ENCODE results near the gene AHCYL1. TPM values are rescaled to one million over a fixed set of nuclear protein-coding genes. Genes with fewer than 3 reads are reported as not detected.

AHCYL1 gene
- total RNA-seq, 1 experiment from 2014 or later = 34.0 TPM

DNA sequence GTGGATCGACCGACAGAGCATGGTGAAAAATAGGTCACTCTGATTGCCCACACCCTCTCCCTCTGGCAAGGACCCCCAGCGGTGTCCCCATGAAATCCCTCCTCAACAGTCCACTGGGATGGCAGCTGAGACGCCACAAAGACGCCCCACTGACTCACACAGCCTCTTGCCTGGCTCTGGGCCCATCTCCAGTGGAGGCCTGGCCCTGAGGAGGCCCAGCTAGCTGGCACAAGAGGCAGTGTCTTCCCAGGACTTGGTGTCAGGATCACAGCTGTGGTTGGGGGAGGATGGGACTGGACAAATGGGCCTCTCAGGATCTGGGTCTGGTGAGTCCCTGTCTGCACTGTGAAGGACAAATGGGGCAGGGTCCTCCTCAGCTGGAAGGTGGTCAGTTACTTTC, 81.3 kb downstream of the AHCYL1 start:
- Histone ChIP-seq H3K9ac (ENCODE audit: low read length) (no peak overlapping the region), H3K27me3 (ENCODE audit: low read length) (no peaks in the 10 kb centered on the region), H3K4me3 (ENCODE audit: low read length) (no peak overlapping the region), H3K4me1 (ENCODE audit: low read length) (peaks cover 6% of the 10 kb centered on the region; the same call in 1 of the 2 replicates), H2AFZ (ENCODE audit: low read length) (no peak overlapping the region), H3K27ac (ENCODE audit: low read length) (no peak overlapping the region), H3K9me2 (replicated peaks; ENCODE audit: insufficient read depth, low read length) (no peaks in the 10 kb centered on the region), H4K20me1 (ENCODE audit: insufficient read depth, low read depth, low read length) (no peaks in the 10 kb centered on the region), H3K36me3 (ENCODE audit: insufficient read depth, low read length) (no peaks in the 10 kb centered on the region), H3K9me3 (ENCODE audit: low read length) (no peaks in the 10 kb centered on the region), H3K79me2 (ENCODE audit: low read length) (no peaks in the 10 kb centered on the region), H3K4me2 (ENCODE audit: low read depth, low read length, poor library complexity, severe bottlenecking) (no peak overlapping the region)
- no peak for DNase-seq

- Histone ChIP-seq H3K4me3 (ENCODE audit: low read length) (no peak overlapping the region), H3K27me3 (ENCODE audit: low read length) (no peaks in the 10 kb centered on the region), H3K27ac (ENCODE audit: low read length) (no peak overlapping the region), H2AFZ (ENCODE audit: low read length) (no peak overlapping the region), H3K79me2 (ENCODE audit: low read length) (no peaks in the 10 kb centered on the region), H3K9me2 (replicated peaks; ENCODE audit: insufficient read depth, low read length) (no peaks in the 10 kb centered on the region), H3K4me2 (ENCODE audit: low read depth, low read length, poor library complexity, severe bottlenecking) (no peak overlapping the region), H3K36me3 (ENCODE audit: insufficient read depth, low read length) (no peaks in the 10 kb centered on the region), H3K4me1 (ENCODE audit: low read length) (no peaks in the 10 kb centered on the region), H4K20me1 (ENCODE audit: insufficient read depth, low read depth, low read length) (no peaks in the 10 kb centered on the region), H3K9ac (ENCODE audit: low read length) (no peak overlapping the region), H3K9me3 (ENCODE audit: low read length) (no peaks in the 10 kb centered on the region)
- no peak for DNase-seq
These were observed 82.9 kb downstream of the AHCYL1 start for GRCh38 chr1:110067479-110067892.

DNA sequence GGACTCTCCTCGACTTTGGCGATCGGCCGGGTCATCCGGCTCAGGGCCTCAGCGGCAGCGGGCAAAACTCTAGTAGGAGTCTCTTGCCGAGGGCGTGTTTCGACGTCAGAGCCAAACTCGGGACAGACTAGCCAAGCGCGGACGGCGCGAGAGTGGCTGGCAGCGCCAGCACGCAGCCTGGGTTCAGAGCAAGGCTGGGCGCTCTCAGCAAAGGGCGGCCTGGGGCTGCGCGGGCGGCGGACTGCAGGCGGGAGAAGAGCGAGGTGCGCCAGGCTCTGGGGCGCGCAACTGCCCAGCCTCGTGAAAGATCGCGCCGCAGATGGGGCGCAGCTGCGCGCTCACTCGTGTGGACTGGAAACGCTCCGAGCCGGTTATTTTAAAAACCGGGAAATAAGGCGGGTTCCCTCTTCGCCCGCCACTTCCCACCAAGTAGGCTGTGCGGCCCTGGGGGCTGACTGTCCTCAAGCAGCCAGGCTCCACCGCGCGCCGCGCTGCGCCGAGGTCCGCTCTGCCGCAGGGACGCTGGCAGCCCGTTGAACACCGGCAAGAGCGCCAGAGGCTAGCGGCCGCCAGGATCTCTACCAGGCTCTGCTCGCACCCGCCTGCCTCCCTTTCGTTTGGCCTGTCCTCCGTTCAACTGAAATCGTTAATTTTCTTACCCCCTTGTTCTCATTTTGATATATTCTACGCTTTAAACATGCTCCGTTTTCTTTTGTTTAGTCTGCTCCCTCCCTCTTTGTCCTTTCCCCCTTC, 83.5 kb downstream of the AHCYL1 start:
- Histone ChIP-seq H3K9me3 (ENCODE audit: low read length) (no peaks in the 10 kb centered on the region), H3K4me1 (ENCODE audit: low read length) (no peaks in the 10 kb centered on the region), H3K27me3 (ENCODE audit: low read length) (no peaks in the 10 kb centered on the region), H2AFZ (ENCODE audit: low read length) (no peak overlapping the region), H3K4me3 (ENCODE audit: low read length) (no peak overlapping the region), H3K79me2 (ENCODE audit: low read length) (no peaks in the 10 kb centered on the region), H4K20me1 (ENCODE audit: insufficient read depth, low read depth, low read length) (no peaks in the 10 kb centered on the region), H3K27ac (ENCODE audit: low read length) (no peak overlapping the region), H3K36me3 (ENCODE audit: insufficient read depth, low read length) (no peaks in the 10 kb centered on the region), H3K9me2 (replicated peaks; ENCODE audit: insufficient read depth, low read length) (no peaks in the 10 kb centered on the region), H3K4me2 (ENCODE audit: low read depth, low read length, poor library complexity, severe bottlenecking) (no peak overlapping the region), H3K9ac (ENCODE audit: low read length) (no peak overlapping the region)
- no peak for DNase-seq

- no peak for DNase-seq
- Histone ChIP-seq H4K20me1 (ENCODE audit: insufficient read depth, low read depth, low read length) (no peaks in the 10 kb centered on the region), H3K36me3 (ENCODE audit: insufficient read depth, low read length) (no peaks in the 10 kb centered on the region), H3K27ac (ENCODE audit: low read length) (no peak overlapping the region), H3K79me2 (ENCODE audit: low read length) (no peaks in the 10 kb centered on the region), H2AFZ (ENCODE audit: low read length) (no peak overlapping the region), H3K4me3 (ENCODE audit: low read length) (no peak overlapping the region), H3K27me3 (ENCODE audit: low read length) (no peaks in the 10 kb centered on the region), H3K4me1 (ENCODE audit: low read length) (no peaks in the 10 kb centered on the region), H3K9me3 (ENCODE audit: low read length) (no peaks in the 10 kb centered on the region), H3K4me2 (ENCODE audit: low read depth, low read length, poor library complexity, severe bottlenecking) (no peak overlapping the region), H3K9ac (ENCODE audit: low read length) (no peak overlapping the region), H3K9me2 (replicated peaks; ENCODE audit: insufficient read depth, low read length) (no peaks in the 10 kb centered on the region)
These were observed 84.3 kb downstream of the AHCYL1 start for GRCh38 chr1:110068646-110069403.

DNA sequence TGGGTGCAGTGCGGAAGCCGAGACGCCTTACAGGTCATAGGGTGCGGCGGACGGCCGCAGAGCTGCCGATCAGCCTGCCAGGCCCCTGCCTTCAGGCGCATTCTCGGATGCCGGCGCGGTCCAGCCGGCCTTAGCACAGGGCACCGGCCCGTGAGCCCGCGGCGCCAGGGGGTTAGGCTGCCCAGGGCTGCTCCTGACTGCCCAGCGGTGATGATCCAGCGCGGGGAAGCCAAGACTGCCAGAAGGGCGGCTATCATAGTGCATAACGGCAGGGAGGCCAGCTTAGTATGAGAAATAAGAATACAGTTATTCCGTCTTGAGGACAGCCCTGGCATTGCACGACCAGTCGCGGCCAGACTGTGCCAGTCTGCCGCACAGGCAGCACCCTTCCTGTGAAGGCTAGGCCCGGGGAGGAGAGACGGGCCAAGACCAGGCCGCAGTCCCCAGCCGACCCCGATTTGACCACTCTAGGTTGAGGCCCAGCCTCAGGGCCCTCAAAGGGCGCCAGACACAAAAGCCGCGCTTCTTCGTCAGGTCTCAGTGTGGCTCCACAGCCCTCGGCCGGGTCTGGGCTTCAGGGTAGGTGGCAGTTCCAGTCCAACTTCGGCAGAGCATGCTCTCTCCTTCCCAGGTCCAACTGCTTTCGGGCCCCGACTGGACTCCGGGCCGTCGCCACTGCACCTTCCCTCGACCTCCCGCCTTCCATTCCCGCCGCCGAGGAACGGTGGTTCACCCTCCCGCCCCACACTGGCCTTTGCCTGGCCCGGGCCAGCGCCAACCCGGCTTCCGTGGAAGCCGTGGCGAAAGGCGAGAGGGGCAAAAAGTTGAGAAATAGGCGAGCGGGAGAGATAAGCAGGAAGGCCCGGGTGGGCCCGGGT, 85.1 kb downstream of the AHCYL1 start:
- Histone ChIP-seq H3K36me3 (ENCODE audit: insufficient read depth, low read length) (no peaks in the 10 kb centered on the region), H3K4me1 (ENCODE audit: low read length) (no peaks in the 10 kb centered on the region), H3K9ac (ENCODE audit: low read length) (no peak overlapping the region), H3K4me3 (ENCODE audit: low read length) (no peak overlapping the region), H3K27ac (ENCODE audit: low read length) (no peak overlapping the region), H3K79me2 (ENCODE audit: low read length) (no peaks in the 10 kb centered on the region), H2AFZ (ENCODE audit: low read length) (no peak overlapping the region), H3K9me3 (ENCODE audit: low read length) (no peaks in the 10 kb centered on the region), H4K20me1 (ENCODE audit: insufficient read depth, low read depth, low read length) (no peaks in the 10 kb centered on the region), H3K4me2 (ENCODE audit: low read depth, low read length, poor library complexity, severe bottlenecking) (no peak overlapping the region), H3K9me2 (replicated peaks; ENCODE audit: insufficient read depth, low read length) (no peaks in the 10 kb centered on the region), H3K27me3 (ENCODE audit: low read length) (no peaks in the 10 kb centered on the region)
- DNase-seq = no peak

- no peak overlapping the region for H3K4me3 ChIP-seq (ENCODE audit: low read length)
- H2AFZ ChIP-seq (ENCODE audit: low read length) = no peak overlapping the region
- no peak overlapping the region for H3K9ac ChIP-seq (ENCODE audit: low read length)
- DNase-seq = no peak
- H3K9me2 ChIP-seq (replicated peaks; ENCODE audit: insufficient read depth, low read length) = no peaks in the 10 kb centered on the region
- H3K9me3 ChIP-seq (ENCODE audit: low read length) = no peaks in the 10 kb centered on the region
- H3K4me2 ChIP-seq (ENCODE audit: low read depth, low read length, poor library complexity, severe bottlenecking) = no peak overlapping the region
- no peaks in the 10 kb centered on the region for H3K4me1 ChIP-seq (ENCODE audit: low read length)
- no peaks in the 10 kb centered on the region for H3K27me3 ChIP-seq (ENCODE audit: low read length)
- no peaks in the 10 kb centered on the region for H4K20me1 ChIP-seq (ENCODE audit: insufficient read depth, low read depth, low read length)
- H3K79me2 ChIP-seq (ENCODE audit: low read length) = no peaks in the 10 kb centered on the region
- no peak overlapping the region for H3K27ac ChIP-seq (ENCODE audit: low read length)
- no peaks in the 10 kb centered on the region for H3K36me3 ChIP-seq (ENCODE audit: insufficient read depth, low read length)
These were observed 85.7 kb downstream of the AHCYL1 start for GRCh38 chr1:110070282-110070669.

DNA sequence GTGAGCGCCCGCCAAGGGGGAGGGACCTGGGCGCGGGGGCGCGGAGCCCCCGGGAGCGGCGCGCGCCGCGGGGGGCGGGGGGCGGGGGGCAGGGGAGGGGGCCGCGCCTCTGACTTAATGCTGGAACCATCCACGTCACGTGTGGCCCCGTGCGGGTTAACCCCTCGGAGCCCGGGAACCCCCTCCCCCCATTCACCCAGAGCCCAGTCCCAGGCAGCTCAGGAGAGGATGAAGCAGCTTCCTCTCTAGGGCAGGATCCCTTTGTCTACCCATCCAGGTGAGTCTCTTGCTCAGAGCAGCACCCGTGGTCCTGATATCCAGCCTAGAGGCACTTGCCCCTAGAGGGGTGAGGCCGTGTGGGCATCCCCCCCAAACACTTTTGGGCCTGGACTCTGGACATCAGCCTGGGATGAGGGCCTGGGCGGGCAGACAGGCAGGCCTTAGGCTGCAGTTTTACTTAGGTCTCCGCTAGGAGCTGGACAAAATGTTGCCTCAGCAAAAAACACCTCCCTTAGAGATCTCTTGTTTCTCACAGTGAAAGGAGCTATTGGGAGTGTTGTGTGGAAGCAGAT, 86.2 kb downstream of the AHCYL1 start, which contains the start of gene ALX3:
ALX3 (minus strand) TSS at position 2 of the 572 bp plus-strand sequence. CDS start 60 bp downstream, outside the sequence.
- Histone ChIP-seq H3K27ac (ENCODE audit: low read length) (no peak within 1 kb of the TSS), H3K4me2 (ENCODE audit: low read depth, low read length, poor library complexity, severe bottlenecking) (no peak within 1 kb of the TSS), H3K9me2 (replicated peaks; ENCODE audit: insufficient read depth, low read length) (no peaks in the 10 kb centered on the region), H3K4me1 (ENCODE audit: low read length) (no peaks in the 10 kb centered on the region), H4K20me1 (ENCODE audit: insufficient read depth, low read depth, low read length) (no peaks in the 10 kb centered on the region), H3K79me2 (ENCODE audit: low read length) (no peaks in the 10 kb centered on the region), H3K4me3 (ENCODE audit: low read length) (no peak within 1 kb of the TSS), H3K27me3 (ENCODE audit: low read length) (no peaks in the 10 kb centered on the region), H2AFZ (ENCODE audit: low read length) (no peak within 1 kb of the TSS), H3K9me3 (ENCODE audit: low read length) (no peaks in the 10 kb centered on the region), H3K9ac (ENCODE audit: low read length) (no peak within 1 kb of the TSS), H3K36me3 (ENCODE audit: insufficient read depth, low read length) (no peaks in the 10 kb centered on the region)
- no peak for DNase-seq

Data from Karpas-422 (cell line).